Diencephalon (tissue), 1 donor: ENCODE measurements around the gene PSMB9. TPM values are rescaled to one million over a fixed set of nuclear protein-coding genes. Genes with fewer than 3 reads are reported as not detected.

Source experiments
- small RNA-seq: library from RNA; depleted of rRNA; stranded (forward); fragments of <200 nt; gene quantifications from one replicate; pipeline ENCODE3, GENCODE V24; 2014
- total RNA-seq: library from RNA; depleted of rRNA; stranded (reverse); fragments of >200 nt; gene quantifications from one replicate; pipeline ENCODE4 v1.2.3, GENCODE V29; 2014

PSMB9 gene
- total RNA-seq: 3.2 TPM

DNA sequence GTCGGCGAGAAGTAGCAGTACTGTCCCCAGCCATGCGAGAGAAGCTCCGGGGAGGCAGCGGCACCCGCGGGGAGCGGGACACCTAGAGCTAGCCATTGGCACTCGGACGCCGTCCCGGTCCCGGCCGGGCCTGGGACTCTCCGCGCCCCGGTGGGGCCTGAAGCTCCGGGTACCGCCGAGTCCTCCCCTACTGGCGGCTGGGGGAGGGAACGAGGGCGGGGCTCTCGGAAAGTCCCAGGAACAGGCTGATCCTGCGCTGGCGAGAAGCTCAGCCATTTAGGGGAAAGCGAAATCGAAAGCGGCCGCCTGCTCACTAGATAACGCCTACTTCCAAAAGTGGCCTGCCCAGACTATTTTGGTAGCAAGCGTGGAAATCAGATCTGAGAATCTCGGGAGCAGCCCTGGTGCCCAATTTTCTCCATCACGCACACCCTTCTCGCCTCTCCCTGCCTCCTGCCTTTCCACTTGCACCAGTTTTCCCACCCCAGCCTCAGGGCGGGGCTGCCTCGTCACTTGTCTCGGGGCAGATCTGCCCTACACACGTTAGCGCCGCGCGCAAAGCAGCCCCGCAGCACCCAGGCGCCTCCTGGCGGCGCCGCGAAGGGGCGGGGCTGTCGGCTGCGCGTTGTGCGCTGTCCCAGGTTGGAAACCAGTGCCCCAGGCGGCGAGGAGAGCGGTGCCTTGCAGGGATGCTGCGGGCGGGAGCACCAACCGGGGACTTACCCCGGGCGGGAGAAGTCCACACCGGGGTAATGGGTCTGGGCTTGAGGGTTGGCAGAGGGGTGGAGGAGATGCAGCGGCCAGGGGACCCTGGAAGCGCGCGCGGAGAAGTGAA lies at the start of gene PSMB9, which contains the start of gene TAP1:
Gene PSMB9 (plus strand): TSS at position 652 of the 835 bp plus-strand sequence. CDS start 38 bp downstream, at position 690.
Gene TAP1 (minus strand): TSS at position 164 of the 835 bp plus-strand sequence. CDS start 68 bp downstream, at position 96.

GRCh38 chr6:32816746-32817204 lies 37.2 kb upstream of the PSMB9 start, which contains the start of gene HLA-DOB:
Gene HLA-DOB (minus strand): TSS chr6:32817002. CDS start chr6:32816951, 51 bp downstream.

DNA sequence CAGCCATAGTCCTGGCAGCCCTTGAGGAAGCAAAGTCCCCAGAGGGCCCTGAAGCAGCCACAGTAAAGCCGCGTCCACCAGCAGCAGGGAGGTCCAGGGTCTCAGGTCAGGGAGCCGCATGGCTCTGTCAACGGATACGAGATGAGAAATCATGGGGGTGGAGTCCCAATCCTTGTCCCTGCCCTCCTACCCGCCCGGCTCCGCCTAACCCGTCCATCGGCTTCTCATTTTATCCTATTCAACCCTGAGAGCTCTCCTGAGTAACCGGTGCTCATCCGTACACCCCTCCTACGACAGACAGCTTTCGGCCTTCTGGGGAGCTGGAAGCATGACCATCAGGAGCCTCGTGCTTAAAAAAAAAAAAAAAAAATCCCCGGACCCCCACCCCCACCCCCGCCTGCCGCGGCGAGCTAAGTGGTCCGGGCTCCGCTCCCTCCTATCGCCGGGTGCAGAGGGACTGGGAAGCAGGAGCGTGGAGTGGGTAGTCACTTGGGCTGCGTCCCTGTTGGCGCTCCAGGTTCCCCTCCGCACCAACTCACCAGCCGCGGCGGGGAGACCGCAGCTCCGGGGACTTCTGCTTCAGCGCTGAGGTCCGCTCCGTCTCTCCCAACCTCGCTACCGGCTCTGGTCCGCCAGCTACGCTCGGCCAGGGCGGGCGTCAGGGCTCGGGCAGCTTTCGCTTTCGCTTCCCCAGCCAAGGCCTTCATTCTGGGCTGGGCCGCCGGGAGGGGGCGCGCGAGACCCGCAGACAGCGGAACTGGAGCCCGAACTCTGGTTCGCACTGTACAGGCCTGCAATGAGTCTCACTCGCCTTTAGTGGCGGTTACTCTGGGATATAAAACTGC lies 15.7 kb upstream of the PSMB9 start, which contains the start of gene TAP2:
Gene TAP2 (minus strand): TSS at position 626 of the 845 bp plus-strand sequence. CDS start 506 bp downstream, at position 120.

GRCh38 chr6:32843979-32844838 lies 9.8 kb upstream of the PSMB9 start, which contains the start of gene PSMB8:
Gene PSMB8 (minus strand): TSS chr6:32844047. CDS start chr6:32843996, 51 bp downstream.

Small RNAs within 50 kb of the gene (small RNA-seq; reads per million reads assigned to genes)
- gene HLA-Z: not detected

Other genes with a start within 250 kb of the PSMB9 start
- gene HLA-DQA1, start 216.8 kb upstream of the PSMB9 start, total RNA-seq: 0.92 TPM
- gene HLA-DQB1, start 187.5 kb upstream of the PSMB9 start, total RNA-seq: 4.4 TPM
- gene HLA-DQA2, start 112.8 kb upstream of the PSMB9 start, total RNA-seq: not detected
- not detected for gene HLA-DQB2, start 90.7 kb upstream of the PSMB9 start, total RNA-seq
- not detected for gene HLA-DOB, start 37.2 kb upstream of the PSMB9 start, total RNA-seq
- 6.5 TPM for gene TAP2, start 15.5 kb upstream of the PSMB9 start, total RNA-seq
- 5.8 TPM for gene PSMB8, start 10.1 kb upstream of the PSMB9 start, total RNA-seq
- gene TAP1, start 488 bp upstream of the PSMB9 start, total RNA-seq: 8.3 TPM
- 2.3 TPM for gene HLA-DMB, start 86.8 kb downstream of the PSMB9 start, total RNA-seq
- 0.46 TPM for gene HLA-DMA, start 98.9 kb downstream of the PSMB9 start, total RNA-seq
- 87.0 TPM for gene BRD2, start 114.4 kb downstream of the PSMB9 start, total RNA-seq
- gene HLA-DOA, start 155.4 kb downstream of the PSMB9 start, total RNA-seq: 1.2 TPM
- 2.1 TPM for gene HLA-DPA1, start 219.5 kb downstream of the PSMB9 start, total RNA-seq
- 8.3 TPM for gene HLA-DPB1, start 221.8 kb downstream of the PSMB9 start, total RNA-seq